A549 (cell line): ENCODE results near the gene CFAP43. TPM values are rescaled to one million over a fixed set of nuclear protein-coding genes. Genes with fewer than 3 reads are reported as not detected.

Experiments
- ATAC-seq, 2 experiments: fragments of 200-7000 bp in 1 of 2; fragments of >200 bp in 1 of 2; cut with Nextera tagmentation in 1 of 2; cut with Tn5 transposase in 1 of 2; 3 replicates each; pipeline versions ENCODE4 v1.8.0 to v1.9.1; 2018 to 2020; ENCODE audit warnings: mild to moderate bottlenecking in 1 of 2, moderate library complexity in 1 of 2
- CTCF ChIA-PET: fragments of 300-600 bp; sonication (Branson Sonifier 250); formaldehyde crosslinking; extraction: SDS; loops from one replicate; lab custom pipeline; 2021; ENCODE audit warnings: antibody characterized with exemption, inconsistent platforms; lab: Yijun Ruan, JAX
- POLR2A ChIA-PET: fragments of 350-600 bp; formaldehyde crosslinking; extraction: SDS; loops from one replicate; lab custom pipeline; 2021; ENCODE audit warnings: antibody characterized with exemption, inconsistent platforms; lab: Yijun Ruan, JAX
- DNase-seq, 2 experiments: peaks; one replicate each; pipeline versions ENCODE4 v3.0.0 to v3.0.0-alpha.2; 2011 to 2016; ENCODE audit warnings: low read depth in 1 of 2, low spot score in 1 of 2
- FAIRE-seq: peaks from 2 replicates; lab custom pipeline; 2011; peaks lifted over from hg19 to GRCh38; lab: Jason Lieb, UNC
- H3K27ac ChIP-seq, 2 experiments: fragments of >200 bp; sonication (Bioruptor Twin); formaldehyde crosslinking; 3 replicates each; pipeline ENCODE4 v1.5.1; 2016 to 2017
- H3K4me1 ChIP-seq: fragments of >200 bp; sonication (Bioruptor Twin); formaldehyde crosslinking; 3 replicates; pipeline ENCODE4 v1.6.1; 2016
- H3K4me2 ChIP-seq: fragments of >200 bp; sonication (Bioruptor Twin); formaldehyde crosslinking; 3 replicates; pipeline ENCODE4 v1.6.1; 2016
- H3K4me3 ChIP-seq: fragments of >200 bp; sonication (Bioruptor Twin); formaldehyde crosslinking; 3 replicates; pipeline ENCODE4 v1.5.1; 2016
- H3K9me3 ChIP-seq: fragments of >200 bp; sonication (Bioruptor Twin); formaldehyde crosslinking; 3 replicates; pipeline ENCODE4 v1.6.1; 2016
- BHLHE40 ChIP-seq: IDR thresholded peaks from 2 replicates; pipeline ENCODE4 v1.6.1; 2012; ENCODE audit warnings: low read depth, low read length, inconsistent platforms
- CBX2 ChIP-seq: fragments of 200-600 bp; sonication (generic); IDR thresholded peaks from 2 replicates; pipeline ENCODE4 v1.6.1; 2016; ENCODE audit warnings: low read depth, mild to moderate bottlenecking, borderline replicate concordance
- CHD2 ChIP-seq: fragments of 150-350 bp; IDR thresholded peaks from 2 replicates; pipeline ENCODE4 v1.6.1; 2014; ENCODE audit warnings: low read length; ENCODE audit not compliant: partially characterized antibody
- CHD4 ChIP-seq: fragments of 200-600 bp; sonication (generic); IDR thresholded peaks from 2 replicates; pipeline ENCODE4 v1.6.1; 2016; ENCODE audit warnings: antibody characterized with exemption, mild to moderate bottlenecking, borderline replicate concordance
- CTCF ChIP-seq: fragments of >200 bp; sonication (Bioruptor Twin); formaldehyde crosslinking; IDR thresholded peaks from 3 replicates; pipeline ENCODE4 v1.5.1; 2016
- EHF ChIP-seq: fragments of 250-450 bp; sonication (Bioruptor Pico); IDR thresholded peaks from 2 replicates; pipeline ENCODE4 v1.5.0; 2020; ENCODE audit warnings: mild to moderate bottlenecking
- EP300 ChIP-seq, 2 experiments: fragments of >200 bp; sonication (Bioruptor Twin); formaldehyde crosslinking; IDR thresholded peaks; 2 replicates in 1 of 2; 3 replicates in 1 of 2; pipeline ENCODE4 v1.6.1; 2016 to 2017
- FOSB ChIP-seq: fragments of 250-450 bp; sonication (Bioruptor Pico); IDR thresholded peaks from 2 replicates; pipeline ENCODE4 v1.5.0; 2020; ENCODE audit warnings: mild to moderate bottlenecking, moderate library complexity
- FOSL2 ChIP-seq, 2 experiments: fragments of 450-650 bp in 1 of 2; fragments of >200 bp in 1 of 2; sonication (Bioruptor Twin) in 1 of 2; formaldehyde crosslinking; IDR thresholded peaks; 2 replicates each; pipeline versions ENCODE4 v1.5.0 to v1.6.1; 2016 to 2020; ENCODE audit warnings: mild to moderate bottlenecking in 1 of 2, moderate library complexity in 1 of 2
- FOXS1 ChIP-seq: fragments of 250-450 bp; sonication (Bioruptor Pico); IDR thresholded peaks from 2 replicates; pipeline ENCODE4 v1.5.0; 2020; ENCODE audit warnings: mild to moderate bottlenecking, moderate library complexity
- GATA3 ChIP-seq: IDR thresholded peaks from 2 replicates; pipeline ENCODE4 v1.6.1; 2012; ENCODE audit warnings: borderline replicate concordance
- HDAC2 ChIP-seq: fragments of 200-600 bp; sonication (generic); IDR thresholded peaks from 2 replicates; pipeline ENCODE4 v1.6.1; 2016
- HMGXB4 ChIP-seq: fragments of 250-450 bp; sonication (Bioruptor Pico); IDR thresholded peaks from 2 replicates; pipeline ENCODE4 v1.5.0; 2021; ENCODE audit warnings: mild to moderate bottlenecking, moderate library complexity, borderline replicate concordance
- HOXA7 ChIP-seq: fragments of 250-450 bp; sonication (Bioruptor Pico); IDR thresholded peaks from 2 replicates; pipeline ENCODE4 v1.5.0; 2020; ENCODE audit warnings: mild to moderate bottlenecking, moderate library complexity
- HOXB13 ChIP-seq: fragments of 250-450 bp; sonication (Bioruptor Pico); IDR thresholded peaks from 2 replicates; pipeline ENCODE4 v1.5.0; 2020; ENCODE audit warnings: low read depth, mild to moderate bottlenecking, moderate library complexity
- HOXB5 ChIP-seq: fragments of 250-450 bp; sonication (Bioruptor Pico); IDR thresholded peaks from 2 replicates; pipeline ENCODE4 v1.5.0; 2020; ENCODE audit warnings: mild to moderate bottlenecking, moderate library complexity
- JUNB ChIP-seq: fragments of >200 bp; sonication (Bioruptor Twin); formaldehyde crosslinking; IDR thresholded peaks from 2 replicates; pipeline ENCODE4 v1.6.1; 2016
- MAZ ChIP-seq: fragments of 150-350 bp; IDR thresholded peaks from 2 replicates; pipeline ENCODE4 v1.6.1; 2014; ENCODE audit warnings: antibody characterized with exemption, low read depth, low read length, borderline replicate concordance
- PHF8 ChIP-seq: fragments of 200-600 bp; sonication (generic); IDR thresholded peaks from 2 replicates; pipeline ENCODE4 v1.6.1; 2016; ENCODE audit warnings: low read depth, mild to moderate bottlenecking, antibody characterized with exemption, moderate library complexity, borderline replicate concordance
- RARB ChIP-seq: fragments of 250-450 bp; sonication (Bioruptor Pico); IDR thresholded peaks from 2 replicates; pipeline ENCODE4 v1.8.0; 2021; ENCODE audit warnings: mild to moderate bottlenecking, moderate library complexity
- RFX5 ChIP-seq: fragments of 450-650 bp; IDR thresholded peaks from 2 replicates; pipeline ENCODE4 v1.7.1; 2014; ENCODE audit warnings: antibody characterized with exemption, mild to moderate bottlenecking, moderate library complexity
- RNF2 ChIP-seq: fragments of 200-600 bp; sonication (generic); IDR thresholded peaks from 2 replicates; pipeline ENCODE4 v1.6.1; 2016; ENCODE audit warnings: low read depth, mild to moderate bottlenecking, antibody characterized with exemption, moderate library complexity, borderline replicate concordance
- SMC3 ChIP-seq: fragments of >200 bp; sonication (Bioruptor Twin); formaldehyde crosslinking; IDR thresholded peaks from 3 replicates; pipeline ENCODE4 v1.6.1; 2018; ENCODE audit warnings: inconsistent platforms
- SREBF2 ChIP-seq: fragments of 450-650 bp; IDR thresholded peaks from 2 replicates; pipeline ENCODE4 v1.6.1; 2014; ENCODE audit warnings: mild to moderate bottlenecking, moderate library complexity
- TP53 ChIP-seq: fragments of 250-450 bp; sonication (Bioruptor Pico); IDR thresholded peaks from 2 replicates; pipeline ENCODE4 v1.5.0; 2021; ENCODE audit warnings: mild to moderate bottlenecking, moderate library complexity
- ZC3H11A ChIP-seq: fragments of 450-650 bp; IDR thresholded peaks from 2 replicates; pipeline ENCODE4 v1.6.1; 2014; ENCODE audit warnings: antibody characterized with exemption, mild to moderate bottlenecking
- WGBS: methylation state at CpG from one replicate; pipeline ENCODE4 v1.1.6; 2017; ENCODE audit errors: missing lambda C conversion rate; 5-methylcytosine and 5-hydroxymethylcytosine counted together
- polyA plus RNA-seq, 4 experiments: library from polyadenylated mRNA; depleted of rRNA in 3 of 4; stranded (reverse); fragments of >200 nt; fragmentation: RNase III in 1 of 4; extraction: RNeasy Plus Mini Kit Qiagen cat#74134 plus additional on column Dnase treatment in 1 of 4; gene quantifications; 2 replicates in 3 of 4; 3 replicates in 1 of 4; pipeline ENCODE4 v1.2.3, GENCODE V29; 2011 to 2017
- TF ChIP-seq, protein P1 (sequence below): fragments of 450-650 bp; IDR thresholded peaks from 2 replicates; pipeline ENCODE4 v1.6.1; 2014; ENCODE audit warnings: antibody characterized with exemption
- TF ChIP-seq, protein P2 (sequence below): fragments of >200 bp; sonication (Bioruptor Twin); formaldehyde crosslinking; IDR thresholded peaks from 2 replicates; pipeline ENCODE4 v1.6.1; 2016
- TF ChIP-seq, protein P3 (sequence below): fragments of >200 bp; sonication (Bioruptor Twin); formaldehyde crosslinking; IDR thresholded peaks from 3 replicates; pipeline ENCODE4 v1.6.1; 2016

CFAP43 gene
- polyA plus RNA-seq, 2 of the 4 experiments (the other 2 are of a cell fraction), result 0.31 to 0.75 TPM

- CTCF ChIA-PET, result interaction anchor here (1.0 to 1.3 kb wide), 2 partner anchors 28 to 271 kb away, joined by 3 to 4 read pairs; no protein-coding TSS in a partner anchor
These were observed 76.6 kb downstream of the CFAP43 start for GRCh38 chr10:104155591-104155990.

DNA sequence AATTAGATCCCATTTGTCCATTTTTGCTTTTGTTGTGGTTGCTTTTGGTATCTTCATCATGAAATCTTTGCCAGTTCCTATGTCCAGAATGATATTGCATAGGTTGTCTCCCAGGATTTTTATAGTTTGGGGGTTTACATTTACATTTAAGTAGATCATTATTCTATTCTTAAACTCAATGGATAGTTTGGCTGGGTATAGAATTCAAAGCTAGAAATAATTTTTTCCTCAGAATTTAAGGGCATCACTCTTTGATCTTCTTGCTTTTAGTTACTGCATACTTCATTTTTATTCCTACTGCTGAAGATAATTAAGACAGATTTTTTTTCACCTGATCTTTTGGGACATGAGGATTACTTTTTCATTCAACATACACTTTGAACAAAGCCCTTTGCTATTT lies 80.4 kb downstream of the CFAP43 start:
- Histone ChIP-seq H3K4me3 (no peak overlapping the region), H3K4me1 (no peaks in the 10 kb centered on the region), H3K27ac (no peak overlapping the region), H3K9me3 (peaks cover 16% of the 10 kb centered on the region; the same call in 2 of the 3 replicates), H3K4me2 (no peak overlapping the region)
- ChIA-PET POLR2A (no interaction called here), CTCF (no interaction called here)
- FAIRE-seq (no peak), DNase-seq (no peak), ATAC-seq (no peak)
- TF ChIP-seq SMC3, result no peak
- no peak for TF ChIP-seq PHF8
- no peak for TF ChIP-seq FOXS1 (CRISPR knock-in tag)
- no peak for TF ChIP-seq CHD4
- TF ChIP-seq HOXA7 (CRISPR knock-in tag), result no peak
- no peak for TF ChIP-seq HMGXB4 (CRISPR knock-in tag)
- no peak for TF ChIP-seq FOSB (CRISPR knock-in tag)
- TF ChIP-seq SREBF2, result no peak
- TF ChIP-seq HOXB13, result no peak
- no peak for TF ChIP-seq EP300 (IDR thresholded peaks at IDR 0.05)
- TF ChIP-seq, protein P1, sequence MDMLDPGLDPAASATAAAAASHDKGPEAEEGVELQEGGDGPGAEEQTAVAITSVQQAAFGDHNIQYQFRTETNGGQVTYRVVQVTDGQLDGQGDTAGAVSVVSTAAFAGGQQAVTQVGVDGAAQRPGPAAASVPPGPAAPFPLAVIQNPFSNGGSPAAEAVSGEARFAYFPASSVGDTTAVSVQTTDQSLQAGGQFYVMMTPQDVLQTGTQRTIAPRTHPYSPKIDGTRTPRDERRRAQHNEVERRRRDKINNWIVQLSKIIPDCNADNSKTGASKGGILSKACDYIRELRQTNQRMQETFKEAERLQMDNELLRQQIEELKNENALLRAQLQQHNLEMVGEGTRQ, result no peak
- no peak for TF ChIP-seq RARB (CRISPR knock-in tag)
- TF ChIP-seq HOXB5 (CRISPR knock-in tag), result no peak
- no peak for TF ChIP-seq CTCF
- no peak for TF ChIP-seq HDAC2
- TF ChIP-seq MAZ, result no peak

More at GRCh38 chr10:104155591-104155990, 76.6 kb downstream of the CFAP43 start:
- POLR2A ChIA-PET, result interaction anchor here (0.5 kb wide), 1 partner anchor 17 kb away, joined by 3 read pairs; no protein-coding TSS in a partner anchor
- ATAC-seq (no peak), FAIRE-seq (no peak), DNase-seq (no peak)
- WGBS, result 70% methylated on average over 2 of the region's 2 CpGs
- no peak overlapping the region for H3K27ac ChIP-seq
- H3K4me3 ChIP-seq, result no peak overlapping the region
- peaks cover 16% of the 10 kb centered on the region; the same call in 2 of the 3 replicates for H3K9me3 ChIP-seq
- TF ChIP-seq ZC3H11A (no peak), GATA3 (no peak), SMC3 (no peak), CBX2 (no peak)
- no peaks in the 10 kb centered on the region for H3K4me1 ChIP-seq
- H3K4me2 ChIP-seq, result no peak overlapping the region

DNA sequence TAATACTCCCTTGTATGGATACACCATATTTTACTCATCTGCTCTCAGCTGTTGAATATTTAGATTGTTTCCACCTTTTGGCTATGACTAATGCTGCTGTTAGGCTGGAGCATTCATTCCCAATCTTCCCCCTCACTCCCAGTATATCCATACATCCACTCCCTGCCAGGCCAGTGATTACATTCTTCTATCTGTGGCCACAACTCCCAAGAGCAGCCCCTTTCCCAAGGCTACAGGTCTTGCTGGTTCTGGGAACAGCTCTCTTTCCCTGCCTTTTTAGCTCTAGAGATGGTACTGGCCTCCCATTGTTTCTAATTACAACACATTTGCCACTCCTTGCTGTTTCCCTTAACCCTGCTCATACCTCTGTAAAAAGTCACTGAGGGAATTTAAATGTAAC lies 82.0 kb downstream of the CFAP43 start:
- DNase-seq, result no peak
- H3K4me1 ChIP-seq, result no peaks in the 10 kb centered on the region
- no peak for FAIRE-seq
- no peak for ATAC-seq
- H3K9me3 ChIP-seq, result peaks cover 16% of the 10 kb centered on the region; the same call in 2 of the 3 replicates
- ChIA-PET POLR2A (no interaction called here), CTCF (interaction anchor here (0.9 kb wide), 1 partner anchor 29 kb away, joined by 3 read pairs; no protein-coding TSS in a partner anchor)
- H3K27ac ChIP-seq, result no peak overlapping the region
- no peak overlapping the region for H3K4me3 ChIP-seq
- H3K4me2 ChIP-seq, result no peak overlapping the region
- TF ChIP-seq CHD2 (no peak), SMC3 (no peak), BHLHE40 (no peak), EHF (CRISPR knock-in tag) (no peak), RFX5 (no peak), JUNB (no peak), TP53 (CRISPR knock-in tag) (no peak), FOXS1 (CRISPR knock-in tag) (no peak), FOSL2 (IDR thresholded peaks at IDR 0.05) (no peak), FOSL2 (CRISPR knock-in tag; IDR thresholded peaks at IDR 0.05) (no peak), HDAC2 (no peak), FOSB (CRISPR knock-in tag) (no peak), RNF2 (no peak)
- TF ChIP-seq, protein P2, sequence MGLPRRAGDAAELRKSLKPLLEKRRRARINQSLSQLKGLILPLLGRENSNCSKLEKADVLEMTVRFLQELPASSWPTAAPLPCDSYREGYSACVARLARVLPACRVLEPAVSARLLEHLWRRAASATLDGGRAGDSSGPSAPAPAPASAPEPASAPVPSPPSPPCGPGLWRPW, result no peak
- TF ChIP-seq, protein P1, result no peak
- TF ChIP-seq, protein P3, sequence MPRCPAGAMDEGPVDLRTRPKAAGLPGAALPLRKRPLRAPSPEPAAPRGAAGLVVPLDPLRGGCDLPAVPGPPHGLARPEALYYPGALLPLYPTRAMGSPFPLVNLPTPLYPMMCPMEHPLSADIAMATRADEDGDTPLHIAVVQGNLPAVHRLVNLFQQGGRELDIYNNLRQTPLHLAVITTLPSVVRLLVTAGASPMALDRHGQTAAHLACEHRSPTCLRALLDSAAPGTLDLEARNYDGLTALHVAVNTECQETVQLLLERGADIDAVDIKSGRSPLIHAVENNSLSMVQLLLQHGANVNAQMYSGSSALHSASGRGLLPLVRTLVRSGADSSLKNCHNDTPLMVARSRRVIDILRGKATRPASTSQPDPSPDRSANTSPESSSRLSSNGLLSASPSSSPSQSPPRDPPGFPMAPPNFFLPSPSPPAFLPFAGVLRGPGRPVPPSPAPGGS, result no peak
